ENCODE results near the gene ESPN. TPM values are rescaled to one million over a fixed set of nuclear protein-coding genes. Genes with fewer than 3 reads are reported as not detected.

ESPN gene
- polyA plus RNA-seq, 1 experiment: not detected

DNA sequence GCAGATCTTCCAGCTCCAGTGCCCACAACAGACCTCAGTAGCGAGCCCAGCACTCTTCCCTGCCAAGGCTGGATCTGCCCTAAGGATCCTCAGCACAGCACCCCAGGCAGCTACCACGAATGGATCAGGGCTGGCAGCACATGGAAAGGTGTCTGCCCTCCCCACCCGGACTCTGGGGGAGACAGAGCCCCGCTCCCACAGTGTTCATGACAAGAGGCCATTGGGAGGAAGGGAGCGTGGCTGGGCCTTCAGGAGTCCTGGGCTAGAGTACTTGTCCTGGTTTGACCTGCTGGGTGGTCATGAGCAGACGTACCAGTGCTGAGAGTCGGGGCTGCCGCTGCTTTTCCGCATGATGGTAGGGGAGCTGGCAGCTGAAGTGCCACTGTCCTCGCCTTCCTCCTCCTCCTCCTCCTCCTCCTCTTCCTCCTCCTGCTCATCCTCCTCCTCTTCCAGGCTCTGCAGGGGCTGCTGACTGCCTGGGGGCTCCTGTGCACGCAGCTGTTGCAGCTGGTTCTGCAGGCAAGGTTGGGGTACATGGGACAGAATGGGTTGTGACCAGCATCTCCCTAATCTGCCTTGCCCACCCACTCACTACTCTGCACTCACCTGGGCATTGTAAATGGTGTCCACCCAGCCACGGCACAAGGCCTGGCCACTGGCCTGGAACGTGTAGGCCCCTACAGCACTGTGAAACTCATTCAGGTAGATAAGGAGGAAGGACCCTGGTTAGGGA, 44.3 kb downstream of the ESPN start:
- peaks cover 34% of the 10 kb centered on the region for H3K36me3 ChIP-seq (ENCODE audit: control insufficient read depth, insufficient read depth, low read length)
- no peaks in the 10 kb centered on the region for H3K27me3 ChIP-seq (ENCODE audit: control insufficient read depth, insufficient read depth, low read length)
- ChIA-PET CTCF (interaction anchor here (0.6 to 2.5 kb wide), 4 partner anchors 13 to 22 kb away, joined by 3 to 6 read pairs (median 4); no protein-coding TSS in a partner anchor), POLR2A (no interaction called here)
- no peak for TF ChIP-seq CTCF (IDR thresholded peaks at IDR 0.05; ENCODE audit: insufficient read depth, low read depth, low read length)
- no peak for DNase-seq (ENCODE audit: low read depth)
- H3K4me3 ChIP-seq (ENCODE audit: low read depth, low read length): no peak overlapping the region

- DNase-seq (ENCODE audit: low read depth): no peak
- Histone ChIP-seq H3K36me3 (ENCODE audit: control insufficient read depth, insufficient read depth, low read length) (peaks cover 37% of the 10 kb centered on the region), H3K27me3 (ENCODE audit: control insufficient read depth, insufficient read depth, low read length) (no peaks in the 10 kb centered on the region), H3K4me3 (ENCODE audit: low read depth, low read length) (no peak overlapping the region)
- ChIA-PET CTCF (interaction anchor here (0.9 to 1.1 kb wide), 5 partner anchors 8 to 176 kb away, joined by 3 to 5 read pairs (median 3); no protein-coding TSS in a partner anchor), POLR2A (no interaction called here)
- no peak for TF ChIP-seq CTCF (IDR thresholded peaks at IDR 0.05; ENCODE audit: insufficient read depth, low read depth, low read length)
Measured at GRCh38 chr1:6470132-6471085, 45.8 kb downstream of the ESPN start.

- CTCF ChIA-PET: interaction anchor here (0.6 to 1.3 kb wide), 7 partner anchors 9 to 175 kb away, joined by 3 to 6 read pairs (median 3); no protein-coding TSS in a partner anchor
- POLR2A ChIA-PET: no interaction called here
- Histone ChIP-seq H3K4me3 (ENCODE audit: low read depth, low read length) (no peak overlapping the region), H3K27me3 (ENCODE audit: control insufficient read depth, insufficient read depth, low read length) (no peaks in the 10 kb centered on the region), H3K36me3 (ENCODE audit: control insufficient read depth, insufficient read depth, low read length) (peaks cover 37% of the 10 kb centered on the region)
- no peak for DNase-seq (ENCODE audit: low read depth)
- no peak for TF ChIP-seq CTCF (IDR thresholded peaks at IDR 0.05; ENCODE audit: insufficient read depth, low read depth, low read length)
Measured at GRCh38 chr1:6471086-6471969, 46.8 kb downstream of the ESPN start.

DNA sequence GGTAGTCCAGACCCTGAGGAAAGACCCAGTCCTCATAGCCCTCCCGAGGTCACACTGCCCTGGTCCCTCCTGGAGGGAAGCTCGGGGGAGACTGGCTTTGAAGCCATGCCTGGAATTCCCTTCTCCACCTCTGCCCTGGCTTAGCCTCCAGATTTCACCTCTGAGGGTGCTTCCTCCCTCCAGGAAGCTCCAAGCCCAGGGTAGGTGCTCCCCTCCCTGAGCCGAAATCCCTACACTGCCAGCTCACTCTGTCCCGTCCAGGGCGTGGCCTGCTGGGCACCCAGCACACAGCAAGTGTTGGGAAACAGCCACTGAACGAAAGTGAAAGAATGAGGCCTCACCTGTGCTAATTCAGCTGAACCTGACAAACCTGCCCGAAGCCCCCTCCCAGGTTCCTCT, 47.4 kb downstream of the ESPN start:
- Histone ChIP-seq H3K4me3 (ENCODE audit: low read depth, low read length) (no peak overlapping the region), H3K36me3 (ENCODE audit: control insufficient read depth, insufficient read depth, low read length) (peaks cover 37% of the 10 kb centered on the region), H3K27me3 (ENCODE audit: control insufficient read depth, insufficient read depth, low read length) (no peaks in the 10 kb centered on the region)
- POLR2A ChIA-PET: no interaction called here
- no peak for TF ChIP-seq CTCF (IDR thresholded peaks at IDR 0.05; ENCODE audit: insufficient read depth, low read depth, low read length)
- no peak for DNase-seq (ENCODE audit: low read depth)
- CTCF ChIA-PET: interaction anchor here (0.6 to 1.6 kb wide), 9 partner anchors 9 to 225 kb away, joined by 3 to 6 read pairs (median 3); no protein-coding TSS in a partner anchor

All from BJ (cell line).